ENCODE results near the gene CMA1.

CMA1 gene

DNA sequence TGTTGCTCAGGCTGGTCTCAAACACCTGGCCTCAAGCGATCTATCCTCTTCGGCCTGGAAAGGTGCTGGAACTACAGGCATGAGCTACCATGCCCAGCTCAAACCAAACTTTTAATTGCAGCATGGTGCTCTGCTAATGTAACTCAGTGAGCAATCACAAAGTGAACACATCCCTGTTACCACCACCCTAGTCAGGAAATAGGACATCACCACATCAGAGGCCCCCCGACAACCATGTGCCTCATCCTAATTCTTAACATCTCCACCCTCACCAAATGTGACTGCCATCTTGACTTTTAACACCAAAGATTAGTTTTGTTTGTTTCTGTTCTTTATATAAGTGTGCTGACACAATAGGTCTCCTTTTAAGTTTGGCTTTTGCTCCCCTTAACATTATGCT, 42.7 kb downstream of the CMA1 start:
- DNase-seq (ENCODE audit: low spot score), result no peak

DNA sequence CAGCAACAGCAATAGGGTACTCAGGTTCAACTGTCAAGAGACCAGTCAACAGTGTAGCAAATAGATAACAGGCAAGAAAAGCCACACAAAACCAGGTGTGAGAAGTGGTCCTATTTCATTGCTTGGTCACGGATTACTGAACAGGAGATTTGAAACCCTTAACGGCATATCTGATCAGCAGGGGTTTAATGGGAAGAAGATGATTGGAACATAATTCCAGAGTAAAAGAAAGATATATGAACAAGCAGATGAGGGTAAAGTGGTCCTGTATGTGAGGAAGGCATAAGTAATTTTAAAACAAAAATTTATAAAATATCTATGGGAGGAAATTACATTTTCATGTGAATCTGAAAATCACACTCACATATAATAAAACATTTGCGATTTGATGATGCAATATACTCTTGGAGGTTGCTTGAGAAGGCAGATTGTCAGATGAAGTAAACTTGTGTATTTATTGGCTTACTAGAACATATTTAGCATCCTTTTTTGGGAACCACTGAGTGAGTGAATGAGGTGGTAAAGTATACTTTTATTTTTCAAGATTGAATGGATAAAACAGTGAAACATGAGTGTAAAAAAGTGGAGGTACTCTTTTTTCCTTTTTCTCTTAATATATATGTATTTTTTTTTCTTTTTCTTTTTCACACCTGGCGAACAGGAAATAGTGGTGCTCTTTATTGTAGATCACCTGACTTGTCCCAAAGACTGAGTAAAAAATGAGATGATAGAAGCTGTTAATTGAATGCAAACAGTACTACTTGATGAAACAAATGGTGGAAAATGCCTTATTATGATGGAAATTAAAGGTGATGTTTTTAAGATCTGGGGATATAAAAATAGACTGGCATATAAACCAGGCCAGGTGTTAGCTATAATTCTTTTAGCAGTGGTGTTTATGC, 43.9 kb downstream of the CMA1 start:
- no peak for DNase-seq (ENCODE audit: low spot score)

DNA sequence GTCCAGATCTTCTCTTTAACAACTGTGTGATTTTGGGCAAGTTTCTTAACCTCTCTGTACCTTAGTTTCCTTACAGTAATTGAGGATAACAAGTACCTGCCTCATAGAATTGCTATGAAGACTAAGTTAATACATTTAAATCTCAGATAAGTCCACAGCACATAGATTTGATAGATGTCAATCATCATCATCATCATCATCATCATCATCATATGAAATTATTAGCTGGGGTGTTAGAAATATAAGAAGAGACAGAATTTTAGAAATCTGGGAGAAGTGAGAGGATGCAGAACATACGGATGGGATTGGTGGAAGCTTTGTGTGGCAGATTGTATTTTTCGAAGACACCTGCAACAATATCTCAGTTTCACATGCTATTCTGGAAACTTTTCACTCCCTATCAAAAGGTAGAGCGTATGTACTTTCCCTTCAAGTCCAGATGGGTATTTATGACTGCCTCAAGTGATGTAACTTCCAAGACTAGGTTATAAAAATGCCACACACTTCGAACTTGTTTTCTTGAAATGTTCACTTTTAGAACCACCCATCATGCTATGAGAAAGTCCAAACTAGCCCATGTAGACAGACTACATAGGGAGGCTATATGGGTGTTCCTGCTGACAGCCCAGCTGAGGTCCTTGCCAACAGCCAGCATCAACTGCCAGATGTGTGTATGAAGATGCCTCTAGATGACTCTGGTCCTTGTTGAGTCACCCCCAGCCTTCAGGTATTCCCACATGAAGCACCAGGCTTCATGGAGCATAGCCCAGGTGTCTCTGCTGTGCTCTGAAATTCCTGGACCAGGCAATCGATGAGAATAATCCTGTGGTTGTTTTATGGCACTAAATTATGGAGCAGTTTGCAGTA, 44.8 kb downstream of the CMA1 start:
- no peak for DNase-seq (ENCODE audit: low spot score)

DNA sequence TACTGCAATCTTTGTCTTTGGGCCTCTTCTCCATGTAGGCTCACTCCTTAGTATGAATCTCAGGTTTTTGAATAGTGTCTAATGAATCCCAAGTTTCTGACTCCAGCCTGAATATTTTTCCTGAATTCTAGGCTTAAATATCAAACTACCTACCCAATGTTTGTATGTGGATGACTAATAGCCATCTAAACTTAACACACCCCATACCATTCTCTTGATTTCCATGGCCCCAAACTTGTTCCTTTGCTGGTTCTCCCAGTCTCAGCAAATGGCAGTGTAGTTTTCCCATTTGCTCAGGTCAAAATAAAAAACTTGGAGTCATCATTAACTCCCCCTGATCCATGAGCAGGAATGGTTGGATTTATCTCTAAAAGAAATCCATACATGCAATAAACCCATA, 46.7 kb downstream of the CMA1 start:
- no peak for DNase-seq (ENCODE audit: low spot score)

DNA sequence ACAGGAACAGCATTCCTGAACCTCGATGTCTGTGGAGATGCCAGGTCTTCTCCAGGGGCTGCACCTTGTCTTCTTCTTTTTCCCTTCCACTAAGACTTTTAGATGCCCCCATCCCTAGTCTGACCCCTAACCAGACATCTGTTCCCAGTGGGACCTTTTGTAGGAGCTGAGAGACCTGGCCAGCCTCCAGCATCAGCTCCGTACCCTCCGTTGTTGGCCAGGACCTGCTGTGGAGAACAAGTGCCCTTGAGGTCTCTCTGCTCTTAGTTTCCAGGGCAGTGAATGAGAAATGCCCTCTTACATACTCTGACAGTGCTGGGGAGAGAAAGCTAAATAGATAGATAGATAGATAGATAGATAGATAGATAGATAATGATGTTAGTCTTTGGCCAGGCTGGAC, 48.7 kb downstream of the CMA1 start:
- DNase-seq (ENCODE audit: low spot score), result no peak

DNA sequence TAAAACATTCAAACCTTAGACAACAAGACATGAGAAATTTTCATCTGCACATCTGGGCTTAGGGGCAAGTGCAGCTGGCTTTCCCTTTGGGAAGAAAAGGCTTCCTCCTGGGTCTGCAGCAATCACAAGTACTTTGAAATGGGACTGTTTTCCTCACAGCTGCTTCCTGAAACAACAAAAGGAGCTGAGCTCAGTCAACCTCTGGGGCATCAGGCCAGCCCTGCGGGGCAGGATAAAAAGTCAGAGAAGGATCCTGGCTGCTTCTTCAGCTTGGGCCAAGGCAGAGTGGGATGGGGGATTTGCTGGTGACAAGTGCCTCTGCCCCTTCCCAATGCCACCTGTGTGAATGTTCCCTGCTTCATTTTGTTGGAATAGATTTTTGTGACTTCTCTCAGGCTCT, 49.3 kb downstream of the CMA1 start:
- DNase-seq (ENCODE audit: low spot score), result no peak

DNA sequence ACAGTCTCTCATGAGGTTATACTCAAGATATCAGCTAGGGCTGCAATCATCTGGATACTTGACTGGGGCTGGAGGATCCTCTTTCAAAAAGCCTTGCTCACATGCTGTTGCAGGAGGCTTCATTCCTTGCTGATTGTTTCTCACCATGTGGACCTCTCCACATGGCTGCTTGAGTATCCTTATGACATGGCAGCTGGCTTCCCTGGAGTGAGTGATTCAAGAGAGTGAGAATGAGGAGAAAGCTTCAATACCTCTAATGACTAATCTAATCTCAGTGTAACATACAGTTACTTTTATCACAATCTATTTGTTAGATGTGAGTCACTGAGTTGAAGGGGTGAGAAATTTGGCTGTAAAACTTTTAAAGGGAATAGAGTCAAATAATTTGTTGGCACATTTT, 51.1 kb downstream of the CMA1 start:
- DNase-seq (ENCODE audit: low spot score), result no peak

Data from putamen (tissue), 1 donor.